Subcutaneous abdominal adipose tissue (tissue), 5 donors: Measurements from ENCODE around the gene IPO13.
A peak's percentile ranks its signal among the peaks of the same experiment; 100 is the strongest.

Experiments used
- H3K27ac ChIP-seq: one replicate; pipeline ENCODE4 v1.7.0; 2013; ENCODE audit warnings: low read depth, mild to moderate bottlenecking, inconsistent platforms, low read length, moderate library complexity
- H3K27me3 ChIP-seq, 5 donors: one replicate each; pipeline ENCODE4 v1.7.0; 2013; ENCODE audit warnings: low read length in 5 of 5, inconsistent platforms in 1 of 5; ENCODE audit not compliant: control insufficient read depth in 5 of 5, insufficient read depth in 4 of 5
- H3K36me3 ChIP-seq, 5 donors: one replicate each; pipeline ENCODE4 v1.7.0; 2013; ENCODE audit warnings: low read length in 5 of 5; ENCODE audit not compliant: control insufficient read depth in 5 of 5, insufficient read depth in 5 of 5
- H3K4me1 ChIP-seq, 5 donors: one replicate each; pipeline ENCODE4 v1.7.0; 2013; ENCODE audit warnings: low read length in 5 of 5, mild to moderate bottlenecking in 3 of 5, moderate library complexity in 1 of 5; ENCODE audit not compliant: control insufficient read depth in 5 of 5, insufficient read depth in 5 of 5
- H3K4me3 ChIP-seq, 5 donors: one replicate each; pipeline ENCODE4 v1.7.0; 2013; ENCODE audit warnings: low read length in 5 of 5, low read depth in 1 of 5
- H3K9ac ChIP-seq, 5 donors: one replicate each; pipeline ENCODE4 v1.7.0; 2013; ENCODE audit warnings: low read length in 5 of 5, mild to moderate bottlenecking in 4 of 5, moderate library complexity in 3 of 5
- H3K9me3 ChIP-seq, 5 donors: one replicate each; pipeline ENCODE4 v1.7.0; 2013; ENCODE audit warnings: low read length in 5 of 5; ENCODE audit not compliant: control insufficient read depth in 5 of 5
- donor health status: healthy.
- donor health status: healthy.
- donor health status: healthy.
- donor health status: healthy.
- donor health status: healthy.

Gene IPO13

DNA sequence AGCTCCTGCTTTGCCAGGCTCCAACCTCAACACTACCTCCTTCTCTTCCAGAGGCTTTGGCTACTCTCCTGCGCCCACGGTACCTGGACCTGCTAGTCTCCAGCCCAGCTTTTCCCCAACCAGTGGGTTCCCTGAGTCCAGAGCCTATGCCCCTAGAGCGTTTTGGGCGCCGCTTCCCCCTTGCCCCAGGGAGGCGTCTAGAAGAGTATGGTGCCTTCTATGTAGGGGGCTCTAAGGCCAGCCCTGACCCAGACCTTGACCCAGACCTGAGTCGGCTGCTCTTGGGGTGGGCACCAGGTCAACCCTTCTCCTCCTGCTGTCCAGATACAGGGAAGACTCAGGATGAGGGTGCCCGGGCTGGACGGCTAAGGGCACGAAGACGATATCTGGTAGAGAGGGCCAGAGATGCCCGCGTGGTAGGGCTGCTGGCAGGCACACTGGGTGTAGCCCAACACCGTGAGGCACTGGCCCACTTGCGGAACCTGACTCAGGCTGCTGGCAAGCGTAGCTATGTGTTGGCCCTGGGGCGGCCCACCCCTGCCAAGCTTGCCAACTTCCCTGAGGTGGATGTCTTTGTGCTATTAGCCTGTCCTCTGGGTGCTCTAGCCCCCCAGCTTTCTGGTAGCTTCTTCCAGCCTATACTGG lies 24.7 kb downstream of the IPO13 start:
- H3K4me1 ChIP-seq: peaks cover 6 to 42% (median 38%) of the 10 kb centered on the region in 5 donors
- no peak overlapping the region for H3K4me3 ChIP-seq
- no peak overlapping the region for H3K9ac ChIP-seq
- peaks cover 0 to 37% (median 21%) of the 10 kb centered on the region in 5 donors for H3K36me3 ChIP-seq
- H3K27me3 ChIP-seq: no peaks in the 10 kb centered on the region
- H3K9me3 ChIP-seq: no peaks in the 10 kb centered on the region
- H3K27ac ChIP-seq: no peak overlapping the region

DNA sequence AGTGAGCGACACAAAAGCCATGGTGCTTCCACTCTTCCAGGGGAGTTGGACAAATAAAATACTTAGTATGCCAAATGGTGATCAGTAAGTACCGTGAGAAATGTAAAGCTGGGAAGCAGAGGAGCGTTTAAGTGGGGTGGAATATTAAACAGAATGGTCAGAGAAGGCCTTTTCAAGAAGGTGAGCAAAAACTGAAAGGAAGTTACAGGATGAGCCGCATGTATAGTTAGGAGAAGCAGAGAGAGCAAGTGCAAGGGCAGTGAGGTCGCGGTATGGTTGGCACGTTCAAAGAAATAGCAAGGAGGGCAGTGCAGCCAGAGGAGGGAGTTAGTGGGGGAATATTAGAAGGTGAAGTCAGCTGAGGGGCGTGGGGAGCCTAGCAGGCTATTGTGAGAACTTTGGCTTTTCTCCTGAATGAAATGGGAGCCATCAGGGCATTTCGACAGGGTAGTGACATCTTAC lies 27.3 kb downstream of the IPO13 start:
- Histone ChIP-seq H3K27me3 (no peaks in the 10 kb centered on the region), H3K9ac (peak overlapping the region in 4 of 5 donors; percentile 86 to 92 (median 90)), H3K4me3 (peak overlapping the region; percentile 67 to 88 (median 83)), H3K4me1 (peaks cover 9 to 66% (median 56%) of the 10 kb centered on the region in 5 donors), H3K36me3 (peaks cover 4 to 42% (median 29%) of the 10 kb centered on the region in 5 donors), H3K27ac (peak overlapping the region; percentile 77), H3K9me3 (no peaks in the 10 kb centered on the region)

GRCh38 chr1:43974443-43975248 lies 27.9 kb downstream of the IPO13 start, which contains the start of gene ATP6V0B:
ATP6V0B (plus strand) TSS chr1:43974960; CDS start chr1:43975041, 81 bp downstream.
- peak within 1 kb of the TSS; percentile 86 to 92 (median 88) for H3K9ac ChIP-seq
- peak within 1 kb of the TSS; percentile 77 for H3K27ac ChIP-seq
- H3K4me3 ChIP-seq: peak within 1 kb of the TSS; percentile 82 to 91 (median 83)
- peaks cover 9 to 63% (median 53%) of the 10 kb centered on the region in 5 donors for H3K4me1 ChIP-seq
- H3K27me3 ChIP-seq: no peaks in the 10 kb centered on the region
- no peaks in the 10 kb centered on the region for H3K9me3 ChIP-seq
- H3K36me3 ChIP-seq: peaks cover 4 to 42% (median 29%) of the 10 kb centered on the region in 5 donors

DNA sequence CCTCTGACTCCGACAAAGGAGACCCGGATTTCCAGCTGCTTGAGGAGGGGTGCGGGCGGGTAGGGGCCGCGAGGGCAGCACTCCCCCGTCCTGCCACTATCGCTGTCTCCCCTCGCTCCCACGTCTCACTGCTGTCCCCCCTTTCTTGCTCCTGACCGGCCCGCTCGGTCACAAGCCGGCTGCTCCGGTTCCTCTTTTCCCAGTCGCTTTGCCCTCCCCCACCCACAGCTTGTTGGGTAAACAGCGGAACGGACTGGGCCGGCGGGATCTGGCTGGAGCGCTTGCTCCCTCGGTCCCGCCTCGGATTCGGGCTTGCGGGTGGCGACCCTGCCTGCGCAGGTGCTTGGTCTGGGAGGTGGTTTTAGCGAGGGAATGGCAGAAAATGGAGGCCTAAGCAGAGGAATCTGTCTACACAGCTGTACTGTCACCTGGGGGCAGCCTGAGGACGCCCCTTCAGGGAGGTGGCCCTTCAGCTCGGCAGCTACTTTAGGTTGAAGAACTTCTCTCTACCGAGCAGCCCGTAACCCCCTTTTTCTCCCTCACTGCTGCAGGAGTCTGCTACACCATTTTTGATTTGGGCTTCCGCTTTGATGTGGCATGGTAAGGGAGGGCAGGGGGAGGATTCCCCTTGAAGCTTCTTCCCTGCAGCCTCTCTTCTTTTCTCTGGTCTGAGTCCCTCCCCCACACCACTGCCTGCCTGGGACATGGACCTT lies 28.7 kb downstream of the IPO13 start:
- Histone ChIP-seq H3K4me3 (peak overlapping the region; percentile 82 to 91 (median 83)), H3K27me3 (no peaks in the 10 kb centered on the region), H3K9me3 (no peaks in the 10 kb centered on the region), H3K36me3 (peaks cover 4 to 42% (median 29%) of the 10 kb centered on the region in 5 donors), H3K4me1 (peaks cover 12 to 65% (median 55%) of the 10 kb centered on the region in 5 donors), H3K27ac (peak overlapping the region; percentile 77), H3K9ac (peak overlapping the region; percentile 86 to 92 (median 88))

DNA sequence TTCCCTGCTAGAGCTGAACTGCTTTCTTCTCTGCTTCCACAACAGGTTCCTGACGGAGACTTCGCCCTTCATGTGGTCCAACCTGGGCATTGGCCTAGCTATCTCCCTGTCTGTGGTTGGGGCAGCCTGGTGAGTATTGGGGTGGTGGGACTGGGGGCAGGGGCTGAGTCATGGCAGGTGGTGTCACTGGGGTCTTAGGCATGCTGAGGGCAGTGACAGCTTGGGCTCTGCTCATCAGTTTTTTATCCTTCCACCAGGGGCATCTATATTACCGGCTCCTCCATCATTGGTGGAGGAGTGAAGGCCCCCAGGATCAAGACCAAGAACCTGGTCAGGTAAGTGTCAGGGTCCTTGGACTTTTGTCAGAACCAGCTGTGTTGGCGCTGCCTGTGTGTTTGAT lies 29.3 kb downstream of the IPO13 start:
- peak overlapping the region; percentile 77 for H3K27ac ChIP-seq
- H3K4me3 ChIP-seq: peak overlapping the region; percentile 82 to 91 (median 83)

GRCh38 chr1:43976890-43977289 lies 30.1 kb downstream of the IPO13 start:
- Histone ChIP-seq H3K27ac (no peak overlapping the region), H3K36me3 (peaks cover 4 to 40% (median 30%) of the 10 kb centered on the region in 5 donors), H3K4me3 (no peak overlapping the region), H3K27me3 (no peaks in the 10 kb centered on the region), H3K9ac (peak overlapping the region in 1 of 5 donors; percentile 23), H3K9me3 (no peaks in the 10 kb centered on the region), H3K4me1 (peaks cover 13 to 57% (median 55%) of the 10 kb centered on the region in 5 donors)

More for the DNA sequence above, 29.3 kb downstream of the IPO13 start:
- peaks cover 4 to 42% (median 29%) of the 10 kb centered on the region in 5 donors for H3K36me3 ChIP-seq
- peaks cover 13 to 60% (median 55%) of the 10 kb centered on the region in 5 donors for H3K4me1 ChIP-seq
- H3K9ac ChIP-seq: peak overlapping the region; percentile 86 to 92 (median 88)
- no peaks in the 10 kb centered on the region for H3K27me3 ChIP-seq
- H3K9me3 ChIP-seq: no peaks in the 10 kb centered on the region

GRCh38 chr1:43977376-43978263 lies 30.9 kb downstream of the IPO13 start:
- H3K9ac ChIP-seq: peak overlapping the region in 2 of 5 donors; percentile 22 to 23
- H3K4me1 ChIP-seq: peaks cover 13 to 57% (median 55%) of the 10 kb centered on the region in 5 donors
- no peak overlapping the region for H3K27ac ChIP-seq

DNA sequence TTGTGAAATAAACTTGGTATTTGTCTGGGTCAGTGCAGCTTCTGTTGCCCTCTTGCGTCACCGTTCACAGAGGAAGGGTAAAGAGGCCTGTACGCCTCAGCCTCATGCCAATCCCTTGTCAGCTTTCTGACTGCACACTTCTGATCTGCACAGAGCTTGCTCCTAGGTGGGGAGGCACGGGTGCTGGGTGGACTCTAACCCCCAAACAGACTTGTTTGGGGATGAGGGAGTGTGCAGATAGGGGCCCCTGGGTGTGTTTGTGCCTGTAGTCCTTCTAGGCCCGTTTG lies 31.5 kb downstream of the IPO13 start:
- no peaks in the 10 kb centered on the region for H3K27me3 ChIP-seq
- peak overlapping the region in 1 of 5 donors; percentile 34 for H3K9ac ChIP-seq
- peaks cover 13 to 57% (median 55%) of the 10 kb centered on the region in 5 donors for H3K4me1 ChIP-seq
- no peaks in the 10 kb centered on the region for H3K9me3 ChIP-seq
- H3K4me3 ChIP-seq: peak overlapping the region in 3 of 5 donors; percentile 64 to 70 (median 66)
- H3K36me3 ChIP-seq: peaks cover 4 to 32% (median 26%) of the 10 kb centered on the region in 5 donors
- H3K27ac ChIP-seq: no peak overlapping the region

More at GRCh38 chr1:43977376-43978263, 30.9 kb downstream of the IPO13 start:
- Histone ChIP-seq H3K36me3 (peaks cover 4 to 35% (median 27%) of the 10 kb centered on the region in 5 donors), H3K27me3 (no peaks in the 10 kb centered on the region), H3K9me3 (no peaks in the 10 kb centered on the region), H3K4me3 (no peak overlapping the region)
